ENCODE data around the gene OPRL1.

Gene OPRL1

DNA sequence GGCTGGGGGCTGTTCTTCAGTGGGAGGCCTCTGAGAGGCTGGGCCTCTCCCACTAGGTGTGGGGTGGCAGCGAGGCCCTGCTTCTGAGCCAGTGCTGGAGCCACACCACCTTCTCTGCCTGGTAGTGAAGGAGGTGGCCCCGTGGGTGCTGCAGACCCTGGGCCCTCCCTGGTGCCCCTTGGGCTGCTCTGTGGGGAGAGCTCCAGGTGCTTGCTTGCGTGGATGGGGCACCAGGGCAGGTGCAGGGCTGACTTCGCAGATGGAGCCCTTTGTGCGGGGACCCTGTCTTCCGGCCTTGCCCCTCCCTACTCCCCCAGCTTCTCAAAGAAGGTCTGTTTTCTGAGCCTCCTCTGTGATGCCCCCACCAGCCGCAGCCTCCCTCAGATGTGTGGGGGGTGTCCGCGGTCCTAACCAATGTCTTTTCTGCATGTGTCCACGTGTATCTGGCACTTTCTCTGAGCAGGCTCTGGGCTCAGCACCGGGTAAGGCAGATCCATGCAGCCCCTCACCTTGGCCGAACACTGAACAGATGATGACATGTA is 67.1 kb downstream of the OPRL1 start:
- DNase-seq = no peak

- DNase-seq = no peak
These were observed 68.7 kb downstream of the OPRL1 start for GRCh38 chr20:64148581-64148980.

DNA sequence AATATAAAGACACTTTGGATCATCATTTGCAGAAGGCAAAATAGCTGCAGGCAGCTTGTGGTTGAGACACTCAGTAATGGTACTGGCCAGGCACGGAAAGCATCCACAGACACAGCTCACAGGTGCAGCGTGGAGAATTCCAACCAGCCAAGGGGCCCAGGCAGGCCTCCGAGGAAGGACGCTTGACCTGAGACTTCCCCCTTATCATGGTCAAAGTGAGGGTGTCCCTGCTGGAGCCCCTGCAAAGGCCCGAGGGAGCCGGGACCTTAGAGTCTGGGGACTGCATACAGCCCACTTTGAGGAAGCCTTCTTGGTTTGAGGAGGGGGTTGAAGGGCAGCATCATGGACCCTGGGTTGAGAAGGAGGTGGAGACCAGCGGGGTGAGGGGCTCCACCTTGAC is 69.3 kb downstream of the OPRL1 start:
- no peak for DNase-seq

DNA sequence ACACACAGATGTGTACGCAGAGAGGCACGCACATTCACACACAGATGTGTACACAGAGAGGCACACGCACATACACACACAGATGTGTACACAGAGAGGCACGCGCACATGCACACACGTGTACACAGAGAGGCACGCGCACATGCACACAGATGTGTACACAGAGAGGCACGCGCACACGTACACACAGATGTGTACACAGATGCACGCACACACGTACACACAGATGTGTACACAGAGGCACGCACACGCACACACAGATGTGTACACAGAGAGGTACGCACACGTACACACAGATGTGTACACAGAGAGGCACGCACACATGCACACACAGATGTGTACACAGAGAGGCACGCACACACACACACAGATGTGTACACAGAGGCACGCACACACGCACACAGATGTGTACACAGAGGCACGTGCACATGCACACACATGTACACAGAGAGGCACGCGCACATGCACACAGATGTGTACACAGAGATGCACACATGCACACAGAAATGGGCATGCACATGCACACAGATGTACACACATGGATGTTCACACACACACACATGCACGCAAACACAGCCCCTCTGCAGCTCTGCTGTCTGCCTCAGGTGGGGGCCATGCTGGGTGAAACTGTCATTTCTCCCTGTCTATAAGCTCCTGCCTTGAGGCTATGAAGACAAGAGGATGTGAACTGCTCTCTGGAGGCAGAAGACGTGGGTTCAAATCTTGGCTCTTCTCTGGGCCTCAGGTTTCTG is 70.1 kb downstream of the OPRL1 start:
- no peak for DNase-seq

All from activated CD4-positive, CD25-positive, alpha-beta regulatory T cell treated with anti-CD3 and anti-CD28 coated beads, Interleukin-2, amount 50 U/mL, for 72 hours (primary cell).